ENCODE measurements around the gene GASK1A.

DNA sequence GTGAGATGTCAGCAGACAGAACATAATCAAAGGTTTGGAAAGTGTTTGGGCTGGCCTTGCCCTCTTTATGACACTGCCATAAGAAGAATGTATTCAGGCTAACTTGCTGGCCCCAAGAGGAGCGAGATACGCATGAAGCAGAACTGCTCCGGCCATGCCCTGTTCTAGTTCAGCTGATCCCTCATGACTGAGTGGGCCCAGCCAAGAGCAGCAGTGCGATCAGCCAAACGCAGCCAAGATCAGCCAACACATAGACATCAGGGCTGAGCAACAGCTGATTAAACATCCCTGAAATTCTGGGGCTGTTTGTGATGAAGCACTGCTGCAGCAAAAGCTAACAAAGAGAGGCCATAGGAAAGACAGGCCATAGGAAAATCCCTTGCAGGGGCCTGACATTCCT lies 102.7 kb downstream of the GASK1A start:
- TF ChIP-seq, protein P1, sequence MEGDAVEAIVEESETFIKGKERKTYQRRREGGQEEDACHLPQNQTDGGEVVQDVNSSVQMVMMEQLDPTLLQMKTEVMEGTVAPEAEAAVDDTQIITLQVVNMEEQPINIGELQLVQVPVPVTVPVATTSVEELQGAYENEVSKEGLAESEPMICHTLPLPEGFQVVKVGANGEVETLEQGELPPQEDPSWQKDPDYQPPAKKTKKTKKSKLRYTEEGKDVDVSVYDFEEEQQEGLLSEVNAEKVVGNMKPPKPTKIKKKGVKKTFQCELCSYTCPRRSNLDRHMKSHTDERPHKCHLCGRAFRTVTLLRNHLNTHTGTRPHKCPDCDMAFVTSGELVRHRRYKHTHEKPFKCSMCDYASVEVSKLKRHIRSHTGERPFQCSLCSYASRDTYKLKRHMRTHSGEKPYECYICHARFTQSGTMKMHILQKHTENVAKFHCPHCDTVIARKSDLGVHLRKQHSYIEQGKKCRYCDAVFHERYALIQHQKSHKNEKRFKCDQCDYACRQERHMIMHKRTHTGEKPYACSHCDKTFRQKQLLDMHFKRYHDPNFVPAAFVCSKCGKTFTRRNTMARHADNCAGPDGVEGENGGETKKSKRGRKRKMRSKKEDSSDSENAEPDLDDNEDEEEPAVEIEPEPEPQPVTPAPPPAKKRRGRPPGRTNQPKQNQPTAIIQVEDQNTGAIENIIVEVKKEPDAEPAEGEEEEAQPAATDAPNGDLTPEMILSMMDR (conservative IDR thresholded peaks at IDR 0.05; ENCODE audit: low read depth in 2 of 2) = no peak
- no peak for TF ChIP-seq ZNF114 (CRISPR knock-in tag; IDR thresholded peaks at IDR 0.05)
- TF ChIP-seq POLR2AphosphoS5 (IDR thresholded peaks at IDR 0.05; ENCODE audit: low read depth) = no peak
- TF ChIP-seq JUNB (IDR thresholded peaks at IDR 0.05; ENCODE audit: unreplicated experiment) = no peak
- TF ChIP-seq EZH2 (IDR thresholded peaks at IDR 0.05; ENCODE audit: low read depth, unreplicated experiment) = no peak
- TF ChIP-seq, protein P2, sequence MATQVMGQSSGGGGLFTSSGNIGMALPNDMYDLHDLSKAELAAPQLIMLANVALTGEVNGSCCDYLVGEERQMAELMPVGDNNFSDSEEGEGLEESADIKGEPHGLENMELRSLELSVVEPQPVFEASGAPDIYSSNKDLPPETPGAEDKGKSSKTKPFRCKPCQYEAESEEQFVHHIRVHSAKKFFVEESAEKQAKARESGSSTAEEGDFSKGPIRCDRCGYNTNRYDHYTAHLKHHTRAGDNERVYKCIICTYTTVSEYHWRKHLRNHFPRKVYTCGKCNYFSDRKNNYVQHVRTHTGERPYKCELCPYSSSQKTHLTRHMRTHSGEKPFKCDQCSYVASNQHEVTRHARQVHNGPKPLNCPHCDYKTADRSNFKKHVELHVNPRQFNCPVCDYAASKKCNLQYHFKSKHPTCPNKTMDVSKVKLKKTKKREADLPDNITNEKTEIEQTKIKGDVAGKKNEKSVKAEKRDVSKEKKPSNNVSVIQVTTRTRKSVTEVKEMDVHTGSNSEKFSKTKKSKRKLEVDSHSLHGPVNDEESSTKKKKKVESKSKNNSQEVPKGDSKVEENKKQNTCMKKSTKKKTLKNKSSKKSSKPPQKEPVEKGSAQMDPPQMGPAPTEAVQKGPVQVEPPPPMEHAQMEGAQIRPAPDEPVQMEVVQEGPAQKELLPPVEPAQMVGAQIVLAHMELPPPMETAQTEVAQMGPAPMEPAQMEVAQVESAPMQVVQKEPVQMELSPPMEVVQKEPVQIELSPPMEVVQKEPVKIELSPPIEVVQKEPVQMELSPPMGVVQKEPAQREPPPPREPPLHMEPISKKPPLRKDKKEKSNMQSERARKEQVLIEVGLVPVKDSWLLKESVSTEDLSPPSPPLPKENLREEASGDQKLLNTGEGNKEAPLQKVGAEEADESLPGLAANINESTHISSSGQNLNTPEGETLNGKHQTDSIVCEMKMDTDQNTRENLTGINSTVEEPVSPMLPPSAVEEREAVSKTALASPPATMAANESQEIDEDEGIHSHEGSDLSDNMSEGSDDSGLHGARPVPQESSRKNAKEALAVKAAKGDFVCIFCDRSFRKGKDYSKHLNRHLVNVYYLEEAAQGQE (IDR thresholded peaks at IDR 0.05; ENCODE audit: unreplicated experiment) = no peak
- TF ChIP-seq EZH2phosphoT487 (IDR thresholded peaks at IDR 0.05; ENCODE audit: unreplicated experiment) = no peak
- no peak for TF ChIP-seq CREB1 (CRISPR knock-in tag; IDR thresholded peaks at IDR 0.05; ENCODE audit: low read depth)
- TF ChIP-seq, protein P3, sequence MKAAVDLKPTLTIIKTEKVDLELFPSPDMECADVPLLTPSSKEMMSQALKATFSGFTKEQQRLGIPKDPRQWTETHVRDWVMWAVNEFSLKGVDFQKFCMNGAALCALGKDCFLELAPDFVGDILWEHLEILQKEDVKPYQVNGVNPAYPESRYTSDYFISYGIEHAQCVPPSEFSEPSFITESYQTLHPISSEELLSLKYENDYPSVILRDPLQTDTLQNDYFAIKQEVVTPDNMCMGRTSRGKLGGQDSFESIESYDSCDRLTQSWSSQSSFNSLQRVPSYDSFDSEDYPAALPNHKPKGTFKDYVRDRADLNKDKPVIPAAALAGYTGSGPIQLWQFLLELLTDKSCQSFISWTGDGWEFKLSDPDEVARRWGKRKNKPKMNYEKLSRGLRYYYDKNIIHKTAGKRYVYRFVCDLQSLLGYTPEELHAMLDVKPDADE (IDR thresholded peaks at IDR 0.05) = no peak
- TF ChIP-seq STAT1 (IDR thresholded peaks at IDR 0.05; ENCODE audit: unreplicated experiment) = no peak
- TF ChIP-seq ZNF331 (CRISPR knock-in tag; IDR thresholded peaks at IDR 0.05; ENCODE audit: low read depth) = no peak
- TF ChIP-seq NANOG (IDR thresholded peaks at IDR 0.05; ENCODE audit: borderline replicate concordance) = no peak

All from GM23338 (cell line).